ENCODE data around the gene CFAP97D2. TPM values are rescaled to one million over a fixed set of nuclear protein-coding genes. Genes with fewer than 3 reads are reported as not detected.
"Not testable (repeated sequence)": the region's sequence is repeated elsewhere in the genome, so short reads cannot be mapped to it uniquely, and the experiment has no call there.

Gene CFAP97D2
- polyA plus RNA-seq, 1 donor (not counting 4 experiments of a cell fraction or from before 2014, with no cell fraction given), result not detected

- Histone ChIP-seq H3K9ac (ENCODE audit: control insufficient read depth, extremely low read depth, insufficient read depth, low read length) (no peak overlapping the region), H3K9me1 (ENCODE audit: control insufficient read depth, extremely low read depth, insufficient read depth, low read length) (no peaks in the 10 kb centered on the region), H3K4me1 (ENCODE audit: control insufficient read depth, extremely low read depth, insufficient read depth, low read length) (peaks cover 5% of the 10 kb centered on the region), H3K79me2 (ENCODE audit: control insufficient read depth, insufficient read depth, low read length) (no peaks in the 10 kb centered on the region), H3K9me3 (ENCODE audit: control insufficient read depth, low read depth, low read length) (no peaks in the 10 kb centered on the region), H4K20me1 (ENCODE audit: control insufficient read depth, extremely low read depth, insufficient read depth, low read length) (no peaks in the 10 kb centered on the region), H3K27ac (ENCODE audit: control insufficient read depth, insufficient read depth, low read length) (no peak overlapping the region), H3K36me3 (ENCODE audit: control insufficient read depth in 2 of 2, extremely low read depth in 1 of 2, insufficient read depth in 2 of 2, low read length in 2 of 2) (no peaks in the 10 kb centered on the region), H3K27me3 (ENCODE audit: control insufficient read depth, extremely low read depth, insufficient read depth, low read length) (no peaks in the 10 kb centered on the region), H2AFZ (ENCODE audit: control insufficient read depth, low read length) (no peak overlapping the region), H3K4me3 (ENCODE audit: control insufficient read depth in 2 of 3, extremely low read depth in 1 of 3, insufficient read depth in 2 of 3, low read depth in 1 of 3, low read length in 3 of 3) (no peak overlapping the region), H3K4me2 (ENCODE audit: control insufficient read depth, extremely low read depth, insufficient read depth, low read depth, low read length) (no peak overlapping the region)
- FAIRE-seq (no peak), DNase-seq (ENCODE audit: low read depth, low spot score) (no peak)
- TF ChIP-seq EZH2 (IDR thresholded peaks at IDR 0.05; ENCODE audit: low read length), result no peak
- no peak for TF ChIP-seq CTCF (optimal IDR thresholded peaks at IDR 0.05 in 1 of 3, IDR thresholded peaks at IDR 0.05 in 1 of 3, conservative IDR thresholded peaks at IDR 0.05 in 1 of 3; ENCODE audit: extremely low read depth in 1 of 3, insufficient read depth in 2 of 3, low read length in 3 of 3)
- dilution Hi-C loops (cut with MboI; ENCODE audit: extremely low pct_ligation_motif_present, low sequenced_read_pairs), result no loop called here
Measured at GRCh38 chr13:114155926-114156883, 22.9 kb upstream of the CFAP97D2 start.

- Histone ChIP-seq H3K9me3 (ENCODE audit: control insufficient read depth, low read depth, low read length) (no peaks in the 10 kb centered on the region), H3K79me2 (ENCODE audit: control insufficient read depth, insufficient read depth, low read length) (no peaks in the 10 kb centered on the region), H3K27me3 (ENCODE audit: control insufficient read depth, extremely low read depth, insufficient read depth, low read length) (no peaks in the 10 kb centered on the region), H3K9me1 (ENCODE audit: control insufficient read depth, extremely low read depth, insufficient read depth, low read length) (no peaks in the 10 kb centered on the region), H3K36me3 (ENCODE audit: control insufficient read depth in 2 of 2, extremely low read depth in 1 of 2, insufficient read depth in 2 of 2, low read length in 2 of 2) (no peaks in the 10 kb centered on the region), H2AFZ (ENCODE audit: control insufficient read depth, low read length) (no peak overlapping the region), H3K27ac (ENCODE audit: control insufficient read depth, insufficient read depth, low read length) (no peak overlapping the region), H3K4me2 (ENCODE audit: control insufficient read depth, extremely low read depth, insufficient read depth, low read depth, low read length) (no peak overlapping the region), H3K4me3 (ENCODE audit: control insufficient read depth in 2 of 3, extremely low read depth in 1 of 3, insufficient read depth in 2 of 3, low read depth in 1 of 3, low read length in 3 of 3) (no peak overlapping the region), H4K20me1 (ENCODE audit: control insufficient read depth, extremely low read depth, insufficient read depth, low read length) (no peaks in the 10 kb centered on the region), H3K4me1 (ENCODE audit: control insufficient read depth, extremely low read depth, insufficient read depth, low read length) (no peaks in the 10 kb centered on the region), H3K9ac (ENCODE audit: control insufficient read depth, extremely low read depth, insufficient read depth, low read length) (no peak overlapping the region)
- dilution Hi-C loops (cut with MboI; ENCODE audit: extremely low pct_ligation_motif_present, low sequenced_read_pairs), result no loop called here
- FAIRE-seq, result no peak
- no peak for DNase-seq (ENCODE audit: low read depth, low spot score)
- TF ChIP-seq CTCF (optimal IDR thresholded peaks at IDR 0.05 in 1 of 3, IDR thresholded peaks at IDR 0.05 in 1 of 3, conservative IDR thresholded peaks at IDR 0.05 in 1 of 3; ENCODE audit: extremely low read depth in 1 of 3, insufficient read depth in 2 of 3, low read length in 3 of 3), result no peak
- TF ChIP-seq EZH2 (IDR thresholded peaks at IDR 0.05; ENCODE audit: low read length), result no peak
Measured at GRCh38 chr13:114157869-114158495, 21.1 kb upstream of the CFAP97D2 start.

- H4K20me1 ChIP-seq (ENCODE audit: control insufficient read depth, extremely low read depth, insufficient read depth, low read length); H3K9me1 ChIP-seq (ENCODE audit: control insufficient read depth, extremely low read depth, insufficient read depth, low read length); H3K9me3 ChIP-seq (ENCODE audit: control insufficient read depth, low read depth, low read length); DNase-seq (ENCODE audit: low read depth, low spot score); FAIRE-seq; H2AFZ ChIP-seq (ENCODE audit: control insufficient read depth, low read length); dilution Hi-C loops (cut with MboI; ENCODE audit: extremely low pct_ligation_motif_present, low sequenced_read_pairs); H3K4me1 ChIP-seq (ENCODE audit: control insufficient read depth, extremely low read depth, insufficient read depth, low read length); H3K4me3 ChIP-seq (ENCODE audit: control insufficient read depth in 2 of 3, extremely low read depth in 1 of 3, insufficient read depth in 2 of 3, low read depth in 1 of 3, low read length in 3 of 3); H3K9ac ChIP-seq (ENCODE audit: control insufficient read depth, extremely low read depth, insufficient read depth, low read length); H3K27me3 ChIP-seq (ENCODE audit: control insufficient read depth, extremely low read depth, insufficient read depth, low read length); H3K79me2 ChIP-seq (ENCODE audit: control insufficient read depth, insufficient read depth, low read length); H3K27ac ChIP-seq (ENCODE audit: control insufficient read depth, insufficient read depth, low read length); H3K4me2 ChIP-seq (ENCODE audit: control insufficient read depth, extremely low read depth, insufficient read depth, low read depth, low read length); H3K36me3 ChIP-seq (ENCODE audit: control insufficient read depth in 2 of 2, extremely low read depth in 1 of 2, insufficient read depth in 2 of 2, low read length in 2 of 2): not testable (repeated sequence)
Measured at GRCh38 chr13:114158869-114159666, 20.0 kb upstream of the CFAP97D2 start.

Measured in keratinocyte (primary cell).